ENCODE measurements around the gene CDKAL1. TPM values are rescaled to one million over a fixed set of nuclear protein-coding genes. Genes with fewer than 3 reads are reported as not detected.
"Not testable (repeated sequence)": the region's sequence is repeated elsewhere in the genome, so short reads cannot be mapped to it uniquely, and the experiment has no call there.

The CDKAL1 gene
- 15.4 and 23.4 TPM in 2 replicates for total RNA-seq (2014; rRNA removed; shearing (Covaris generic))

- peak; percentile 85 for DNase-seq (ENCODE audit: low spot score)
Observed at GRCh38 chr6:20534295-20535262, at the start of gene CDKAL1. CDKAL1 (plus strand) TSS chr6:20534457; CDS start chr6:20546351, 11,894 bp downstream.

- DNase-seq (ENCODE audit: low spot score) = no peak
Observed at GRCh38 chr6:20486641-20487040, 47.6 kb upstream of the CDKAL1 start.

DNA sequence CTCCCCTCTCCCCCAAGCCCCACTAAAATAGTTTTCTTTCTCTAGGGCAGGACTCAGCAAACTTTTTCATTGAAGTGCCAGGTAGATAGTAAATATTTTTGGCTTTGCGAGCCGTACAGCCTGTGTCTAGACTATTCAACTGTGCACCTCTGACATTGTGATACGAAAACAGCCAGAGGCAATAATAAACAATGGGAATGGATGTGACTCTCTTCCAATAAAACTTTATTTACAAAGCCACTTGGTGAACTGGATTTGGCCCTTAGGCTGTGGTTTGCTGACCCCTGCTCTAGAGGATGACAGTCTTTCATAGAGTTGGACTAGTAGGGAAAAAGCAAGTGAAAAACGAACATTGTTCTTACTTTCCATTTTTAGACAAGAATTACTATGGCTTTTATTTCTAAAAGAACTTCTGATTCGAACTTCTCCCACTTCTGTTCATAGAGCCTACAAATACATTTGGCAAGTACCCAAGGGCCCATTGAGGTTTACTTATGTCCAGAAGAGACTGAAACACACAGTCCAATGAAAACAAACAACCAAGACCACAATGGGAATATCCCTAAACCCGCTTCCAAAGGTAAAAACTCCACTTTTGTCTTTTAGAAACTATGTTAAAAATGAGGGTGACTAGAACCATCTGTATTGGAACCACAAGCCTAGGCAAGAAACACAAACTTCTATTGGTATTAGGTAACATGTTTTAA lies 46.4 kb upstream of the CDKAL1 start:
- DNase-seq (ENCODE audit: low spot score) = no peak

DNA sequence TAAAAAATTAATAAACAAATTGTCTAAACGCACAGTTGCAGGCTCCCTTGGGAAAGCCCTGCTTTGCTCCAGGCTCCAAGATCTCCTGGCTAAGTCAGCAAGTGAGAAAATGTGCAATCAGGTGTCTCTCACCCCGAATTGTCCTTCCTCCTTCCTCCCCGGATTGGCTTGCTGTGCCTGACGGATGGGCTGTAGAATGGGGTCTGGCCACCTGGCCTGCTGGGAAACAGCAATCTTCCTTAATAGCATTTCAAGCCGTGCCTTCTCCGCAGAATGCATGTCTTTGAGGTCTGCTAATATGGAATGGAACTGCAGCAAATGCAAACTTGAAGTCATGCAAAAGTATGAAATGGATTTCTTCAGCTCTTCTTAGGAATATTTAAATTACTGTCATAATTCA lies 43.7 kb upstream of the CDKAL1 start:
- DNase-seq (ENCODE audit: low spot score) = no peak

DNA sequence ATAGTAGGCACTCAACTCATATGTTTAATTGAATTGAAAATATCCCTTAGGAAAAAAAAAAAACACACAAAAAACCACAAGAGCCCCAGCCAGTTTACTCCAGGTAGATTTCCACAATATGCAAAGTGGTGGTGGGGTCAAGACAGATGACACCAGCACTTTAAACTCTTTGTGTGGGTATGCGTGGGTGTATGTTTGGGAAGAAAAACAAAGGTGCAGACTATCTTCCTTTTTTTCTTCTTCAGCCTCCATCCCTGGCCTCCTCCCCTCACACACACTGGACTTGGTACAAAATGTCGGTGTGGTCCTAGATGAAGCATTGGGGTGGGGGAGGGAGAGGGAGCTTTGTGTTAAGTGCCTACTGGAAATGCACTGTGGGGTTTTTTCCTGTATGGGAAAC lies 42.2 kb upstream of the CDKAL1 start:
- DNase-seq (ENCODE audit: low spot score) = no peak

GRCh38 chr6:20497216-20498040 lies 36.8 kb upstream of the CDKAL1 start:
- DNase-seq (ENCODE audit: low spot score) = no peak

DNA sequence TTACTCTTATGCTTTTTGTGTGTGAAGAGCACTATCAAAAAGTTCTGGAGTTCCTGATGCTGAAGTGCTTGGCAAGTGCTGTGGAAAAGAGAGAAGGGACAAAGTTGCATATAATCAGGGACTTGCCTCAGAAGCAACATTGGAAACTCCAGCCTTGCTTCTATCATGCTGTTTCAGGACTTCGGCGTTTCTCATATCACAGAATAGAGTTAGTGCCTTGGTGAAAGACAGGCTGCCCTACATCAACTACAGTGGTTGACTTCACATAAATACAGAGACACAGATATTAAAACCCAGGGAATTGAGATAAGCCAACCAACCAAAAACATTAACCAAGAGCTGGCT lies 36.2 kb upstream of the CDKAL1 start:
- DNase-seq (ENCODE audit: low spot score) = no peak

DNA sequence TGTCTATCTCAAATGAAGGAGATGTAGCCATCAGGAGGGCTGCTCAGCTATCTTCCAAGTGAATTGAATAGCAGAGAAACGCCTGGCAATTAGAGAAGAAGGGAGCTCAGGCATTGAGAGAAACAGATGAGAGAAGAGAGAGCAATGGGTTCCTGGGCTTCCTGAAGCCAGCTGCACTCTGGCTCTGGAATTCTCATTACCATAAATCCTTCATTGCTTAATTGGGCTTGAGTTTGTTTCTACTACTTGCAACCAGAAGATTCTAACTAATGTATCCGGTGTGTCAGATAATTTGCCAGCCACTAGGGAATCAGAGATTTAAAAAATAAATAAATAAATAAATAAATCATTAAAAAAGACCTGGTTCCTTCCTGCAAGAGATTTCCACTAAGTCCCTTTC lies 25.0 kb upstream of the CDKAL1 start:
- no peak for DNase-seq (ENCODE audit: low spot score)

DNA sequence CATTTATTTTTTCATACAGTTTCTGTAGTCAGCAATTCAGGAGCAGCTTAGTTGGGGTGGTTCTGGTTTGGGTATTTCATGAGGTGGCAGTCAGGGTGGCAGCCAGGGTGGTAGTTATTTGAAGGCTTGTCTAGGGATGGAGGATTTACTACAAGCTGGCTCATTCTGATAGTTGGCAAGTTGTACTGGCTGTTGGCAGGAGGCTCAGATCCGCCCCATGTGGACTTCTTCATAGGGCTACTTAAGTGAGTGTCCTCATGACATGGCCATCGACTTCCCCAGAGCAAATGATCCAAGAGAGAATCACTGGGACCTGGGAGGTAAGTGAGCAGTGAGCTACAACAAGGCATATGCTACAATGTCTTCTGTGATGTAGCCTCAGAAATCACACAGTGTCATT lies 22.4 kb upstream of the CDKAL1 start:
- no peak for DNase-seq (ENCODE audit: low spot score)

DNA sequence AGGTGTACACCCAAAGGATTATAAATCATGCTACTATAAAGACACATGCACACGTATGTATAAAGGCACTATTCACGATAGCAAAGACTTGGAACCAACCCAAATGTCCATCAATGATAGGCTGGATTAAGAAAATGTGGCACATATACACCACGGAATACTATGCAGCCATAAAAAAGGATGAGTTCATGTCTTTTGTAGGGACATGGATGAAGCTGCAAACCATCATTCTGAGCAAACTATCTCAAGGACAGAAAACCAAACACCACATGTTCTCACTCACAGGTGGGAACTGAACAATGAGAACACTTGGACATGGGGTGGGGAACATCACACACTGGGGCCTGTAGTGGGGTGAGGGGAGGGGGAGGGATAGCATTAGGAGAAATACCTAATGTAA lies 9.0 kb upstream of the CDKAL1 start:
- DNase-seq (ENCODE audit: low spot score) = not testable (repeated sequence)

- DNase-seq (ENCODE audit: low spot score) = peak; percentile 45
Observed at GRCh38 chr6:20529086-20529448, 5.2 kb upstream of the CDKAL1 start.

DNA sequence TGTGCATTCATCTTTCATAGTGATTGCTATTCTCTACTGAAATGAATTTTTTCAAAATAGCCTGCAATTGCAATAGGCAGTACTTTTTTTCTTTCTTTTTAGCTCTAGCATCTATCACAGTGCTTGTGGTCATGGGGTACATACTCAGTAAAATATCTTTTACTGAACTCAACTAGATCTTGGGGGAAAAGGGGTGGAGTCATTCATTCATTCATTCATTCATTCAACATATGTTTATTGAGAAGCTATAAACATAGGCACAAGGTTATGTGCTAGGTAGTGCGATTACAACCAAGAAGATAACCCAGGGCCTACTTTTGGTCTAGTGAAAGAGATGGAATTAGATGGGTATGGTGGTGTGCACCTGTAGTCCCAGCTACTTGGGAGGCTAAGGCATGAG lies 1.4 kb upstream of the CDKAL1 start:
- no peak for DNase-seq (ENCODE audit: low spot score)

- no peak for DNase-seq (ENCODE audit: low spot score)
Observed at GRCh38 chr6:20533746-20534294, 437 bp upstream of the CDKAL1 start.

- DNase-seq (ENCODE audit: low spot score) = no peak
Observed at GRCh38 chr6:20538131-20538662, 3.9 kb downstream of the CDKAL1 start.

GRCh38 chr6:20538907-20539306 lies 4.7 kb downstream of the CDKAL1 start:
- DNase-seq (ENCODE audit: low spot score) = no peak

DNA sequence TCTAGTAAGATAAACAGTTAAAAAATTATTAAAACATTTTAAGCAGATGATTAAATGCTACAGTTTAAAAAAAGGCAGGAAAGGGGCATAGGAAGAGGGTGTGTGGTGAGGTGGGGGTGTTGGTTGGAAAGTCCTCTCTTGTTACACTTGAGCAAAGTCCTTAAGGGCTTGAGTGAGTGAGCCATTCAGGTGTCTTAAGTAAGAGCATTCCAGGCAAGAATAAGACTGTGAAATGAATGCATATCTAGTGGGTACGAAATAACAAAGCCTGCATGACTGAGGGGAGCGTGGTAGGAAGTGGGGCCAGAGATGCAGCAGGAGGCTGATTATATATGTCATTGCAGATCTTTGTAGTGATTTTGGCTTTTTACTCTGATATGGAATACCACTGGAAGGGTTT lies 5.1 kb downstream of the CDKAL1 start:
- no peak for DNase-seq (ENCODE audit: low spot score)

DNA sequence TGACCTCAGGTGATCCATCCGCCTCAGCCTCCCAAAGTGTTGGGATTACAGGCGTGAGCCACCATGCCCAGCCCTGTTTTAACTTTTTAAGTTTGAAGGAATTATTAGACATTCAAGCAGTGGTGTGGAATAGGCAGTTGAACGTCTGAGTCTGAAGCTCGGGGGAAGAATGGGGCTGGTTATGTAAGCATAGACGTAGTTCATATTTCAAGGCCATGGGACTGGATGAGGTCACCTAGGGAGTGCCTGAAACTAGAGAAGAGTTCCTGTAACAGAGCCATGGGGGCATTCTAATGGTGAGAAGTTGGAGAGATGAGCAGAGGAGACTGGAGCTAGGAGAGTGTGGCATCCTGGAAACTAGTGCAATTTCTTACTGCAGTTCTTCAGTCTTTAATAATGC lies 6.4 kb downstream of the CDKAL1 start:
- no peak for DNase-seq (ENCODE audit: low spot score)

DNA sequence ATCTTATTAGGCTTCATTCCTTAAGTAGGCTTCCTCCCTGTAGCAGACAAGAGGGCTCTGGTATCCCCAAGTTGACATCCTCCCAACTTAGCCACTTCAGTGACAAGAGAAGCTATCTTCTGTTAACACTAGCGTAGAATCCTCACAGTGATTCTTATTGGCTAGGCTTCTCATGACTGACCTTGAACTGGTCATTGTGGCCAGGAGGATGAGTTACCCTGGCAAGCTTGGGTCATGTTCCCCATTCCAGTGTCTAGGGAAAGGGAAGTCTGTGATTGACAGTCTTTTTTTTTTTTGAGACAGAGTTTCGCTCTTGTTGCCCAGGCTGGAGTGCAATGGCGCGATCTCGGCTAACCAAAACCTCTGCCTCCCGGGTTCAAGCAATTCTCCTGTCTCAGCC lies 7.1 kb downstream of the CDKAL1 start:
- no peak for DNase-seq (ENCODE audit: low spot score)

GRCh38 chr6:20542927-20543602 lies 8.8 kb downstream of the CDKAL1 start:
- DNase-seq (ENCODE audit: low spot score) = peak; percentile 62

- no peak for DNase-seq (ENCODE audit: low spot score)
Observed at GRCh38 chr6:20548264-20548663, 14.0 kb downstream of the CDKAL1 start.

DNA sequence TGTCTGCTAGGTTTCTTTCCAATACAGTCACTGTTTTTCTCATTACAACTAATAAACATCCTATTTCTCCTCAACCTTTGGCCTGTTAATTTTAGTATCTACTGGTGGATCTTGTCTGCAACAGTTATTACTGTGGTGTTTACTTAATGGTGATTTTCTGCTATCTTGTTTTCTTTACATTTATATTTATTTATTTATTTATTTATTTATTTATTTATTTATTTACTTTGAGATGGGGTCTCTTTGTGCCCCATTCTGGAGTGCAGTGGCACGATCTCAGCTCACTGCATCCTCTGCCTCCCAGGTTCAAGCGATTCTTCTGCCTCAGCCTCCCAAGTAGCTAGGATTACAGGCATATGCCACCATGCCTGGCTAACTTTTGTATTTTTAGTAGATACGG lies 15.1 kb downstream of the CDKAL1 start:
- DNase-seq (ENCODE audit: low spot score) = not testable (repeated sequence)

Data from A172 (cell line).